Pancreas (tissue), 10 donors: ENCODE data around the gene TSPAN4. TPM values are rescaled to one million over a fixed set of nuclear protein-coding genes. Genes with fewer than 3 reads are reported as not detected.

ENCODE experiments used
- ATAC-seq, 4 donors: fragments of 200-7000 bp; cut with Tn5 transposase; one replicate each; pipeline versions ENCODE4 v1.8.0 to v1.9.1; 2020; ENCODE audit warnings: mild to moderate bottlenecking in 4 of 4, moderate library complexity in 4 of 4
- DNase-seq, 6 donors: peaks; one replicate each; pipeline ENCODE4 v3.0.0-alpha.2; 2020
- FAIRE-seq: peaks from 2 replicates; lab custom pipeline; 2012; peaks lifted over from hg19 to GRCh38; lab: Jason Lieb, UNC
- H3K27ac ChIP-seq, 4 donors: fragments of 200-600 bp; sonication (generic); 1 replicate in 3 of 4; 2 replicates in 1 of 4; pipeline versions ENCODE4 v1.5.0 to v1.8.0; 2020
- H3K27me3 ChIP-seq, 4 donors: fragments of 200-600 bp; one replicate each; pipeline ENCODE4 v1.8.0; 2021
- H3K36me3 ChIP-seq, 3 donors: fragments of 200-600 bp; sonication (generic) in 1 of 3; one replicate each; pipeline versions ENCODE4 v1.5.0 to v1.8.0; 2020 to 2021
- H3K4me1 ChIP-seq, 3 donors: fragments of 200-600 bp; one replicate each; pipeline ENCODE4 v1.8.0; 2021
- H3K4me3 ChIP-seq, 4 donors: fragments of 200-600 bp; sonication (generic) in 2 of 4; one replicate each; pipeline versions ENCODE4 v1.5.0 to v1.8.0; 2020 to 2021
- H3K9me3 ChIP-seq, 4 donors: fragments of 200-600 bp; one replicate each; pipeline ENCODE4 v1.8.0; 2021
- WGBS, 2 donors: extraction: QIAGEN DNeasy Blood & Tissue Kit; methylation state at CpG; one replicate each; pipeline ENCODE4 v1.1.7; 2013; 5-methylcytosine and 5-hydroxymethylcytosine counted together
- intact Hi-C, 3 donors: fragments of 100-400 bp; cut with DNase I; formaldehyde crosslinking; loops; one replicate each; pipeline versions ENCODE4 v1.11.1 to v1.14.2; 2022
- polyA plus RNA-seq, 2 donors: library from polyadenylated mRNA; stranded (reverse); fragments of 200-250 nt; gene quantifications; one replicate each; pipeline ENCODE4 v1.2.3, GENCODE V29; 2013
- total RNA-seq, 6 donors: library from RNA; stranded (reverse); fragmentation: NEBNext Ultra II Directional in 4 of 6; extraction: Animal tissue kit (Norgen Biotek cat#: 25700) in 4 of 6; gene quantifications; one replicate each; pipeline versions ENCODE4 v1.2.1 to v1.2.4, GENCODE V29; 2021 to 2023
- TF ChIP-seq, protein P1 (sequence below), 4 donors: fragments of 200-600 bp; sonication (generic) in 3 of 4; IDR thresholded peaks; one replicate each; pipeline versions ENCODE4 v1.5.0 to v1.8.0; 2021; ENCODE audit warnings: antibody characterized with exemption in 4 of 4
- donor health status: healthy with polysubstance abuse.
- donor health status: DM: no; HTN: no; CAD: no; lungs with moderate emphysema.
- donor health status: DM: no; HTN: no; CAD: no.
- donor health status: control.
- donor health status: control.
- donor health status: Bipolar disorder and iron deficiency.
- donor health status: DM: yes; HTN: yes; CAD: no.
- donor health status: DM: no; HTN: no; CAD: no.
- donor health status: DM: no; HTN: no; CAD: no.
- donor health status: DM: yes; HTN: yes; CAD: no.

The TSPAN4 gene
- total and polyA plus RNA-seq, 8 donors = 15.3 to 67.2 (median 20.3) TPM

GRCh38 chr11:849104-849824 lies 6.6 kb downstream of the TSPAN4 start:
- H3K27ac ChIP-seq = no peak overlapping the region
- H3K27me3 ChIP-seq = no peaks in the 10 kb centered on the region
- intact Hi-C loops = loop anchor here in 1 of 3 donors (5.0 kb wide), 1 partner anchor 203 kb away; no protein-coding TSS in a partner anchor
- peaks cover under 1 to 19% (median 17%) of the 10 kb centered on the region in 3 donors for H3K4me1 ChIP-seq
- H3K36me3 ChIP-seq = no peaks in the 10 kb centered on the region
- FAIRE-seq (no peak), DNase-seq (peak in 1 of 6 donors; percentile 35), ATAC-seq (peak in 3 of 4 donors; percentile 5 to 22 (median 5))
- H3K4me3 ChIP-seq = peak overlapping the region in 2 of 4 donors; percentile 31 to 48
- 7 to 9% methylated on average over 39 to 71 of the region's 71 CpGs for WGBS, 2 donors
- H3K9me3 ChIP-seq = no peaks in the 10 kb centered on the region
- TF ChIP-seq, protein P1, sequence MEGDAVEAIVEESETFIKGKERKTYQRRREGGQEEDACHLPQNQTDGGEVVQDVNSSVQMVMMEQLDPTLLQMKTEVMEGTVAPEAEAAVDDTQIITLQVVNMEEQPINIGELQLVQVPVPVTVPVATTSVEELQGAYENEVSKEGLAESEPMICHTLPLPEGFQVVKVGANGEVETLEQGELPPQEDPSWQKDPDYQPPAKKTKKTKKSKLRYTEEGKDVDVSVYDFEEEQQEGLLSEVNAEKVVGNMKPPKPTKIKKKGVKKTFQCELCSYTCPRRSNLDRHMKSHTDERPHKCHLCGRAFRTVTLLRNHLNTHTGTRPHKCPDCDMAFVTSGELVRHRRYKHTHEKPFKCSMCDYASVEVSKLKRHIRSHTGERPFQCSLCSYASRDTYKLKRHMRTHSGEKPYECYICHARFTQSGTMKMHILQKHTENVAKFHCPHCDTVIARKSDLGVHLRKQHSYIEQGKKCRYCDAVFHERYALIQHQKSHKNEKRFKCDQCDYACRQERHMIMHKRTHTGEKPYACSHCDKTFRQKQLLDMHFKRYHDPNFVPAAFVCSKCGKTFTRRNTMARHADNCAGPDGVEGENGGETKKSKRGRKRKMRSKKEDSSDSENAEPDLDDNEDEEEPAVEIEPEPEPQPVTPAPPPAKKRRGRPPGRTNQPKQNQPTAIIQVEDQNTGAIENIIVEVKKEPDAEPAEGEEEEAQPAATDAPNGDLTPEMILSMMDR (IDR thresholded peaks at IDR 0.05) = no peak

DNA sequence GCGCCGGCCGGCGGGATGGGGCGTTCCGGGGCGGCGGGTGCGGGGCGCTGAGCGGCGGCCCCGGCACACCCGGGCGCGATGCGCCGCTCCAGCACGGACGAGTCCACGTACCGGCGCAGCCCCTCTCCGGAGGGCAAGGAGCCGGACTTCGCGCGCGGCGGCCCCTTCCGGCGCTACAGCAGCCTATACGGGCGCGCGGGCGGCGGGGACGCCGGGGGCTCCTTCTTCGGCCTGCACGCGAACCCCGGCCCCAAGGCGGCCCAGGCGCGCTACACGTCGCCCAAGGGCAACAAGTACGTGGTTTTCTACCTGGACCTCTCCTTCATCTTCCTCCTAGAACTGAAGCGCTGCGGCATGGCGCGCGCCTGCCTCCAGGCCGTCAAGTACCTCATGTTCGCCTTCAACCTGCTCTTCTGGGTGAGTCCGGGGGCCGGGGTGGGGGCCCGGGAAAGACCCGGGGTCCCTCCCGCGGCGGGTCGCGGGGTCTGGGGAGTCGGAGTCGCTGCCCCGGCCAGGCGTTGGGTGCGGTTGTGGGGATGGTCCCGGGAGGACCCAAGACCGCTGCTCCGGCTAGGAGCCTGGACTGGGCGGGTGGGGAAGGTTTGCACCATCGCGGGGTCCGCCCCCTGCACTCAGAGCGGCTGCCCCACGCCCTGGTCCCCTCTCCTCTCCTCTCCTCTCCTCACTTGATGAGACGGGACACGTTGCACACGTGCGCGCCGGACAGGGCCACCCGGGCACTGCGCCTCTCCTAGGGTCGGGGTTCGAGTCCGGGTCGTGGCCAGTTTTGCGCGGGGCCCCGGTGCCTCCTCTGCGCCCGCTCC lies 7.5 kb downstream of the TSPAN4 start:
- no peak for DNase-seq
- Histone ChIP-seq H3K27me3 (no peaks in the 10 kb centered on the region), H3K36me3 (no peaks in the 10 kb centered on the region), H3K4me3 (peak overlapping the region; percentile 8 to 31 (median 20)), H3K9me3 (no peaks in the 10 kb centered on the region), H3K4me1 (peaks cover 0 to 16% (median 11%) of the 10 kb centered on the region in 3 donors), H3K27ac (no peak overlapping the region)
- TF ChIP-seq, protein P1 (IDR thresholded peaks at IDR 0.05) = no peak
- intact Hi-C loops = loop anchor here in 1 of 3 donors (5.0 kb wide), 1 partner anchor 202 kb away; no protein-coding TSS in a partner anchor
- 30 to 36% methylated on average over 73 to 97 of the region's 97 CpGs for WGBS, 2 donors
- no peak for ATAC-seq
- FAIRE-seq = no peak

DNA sequence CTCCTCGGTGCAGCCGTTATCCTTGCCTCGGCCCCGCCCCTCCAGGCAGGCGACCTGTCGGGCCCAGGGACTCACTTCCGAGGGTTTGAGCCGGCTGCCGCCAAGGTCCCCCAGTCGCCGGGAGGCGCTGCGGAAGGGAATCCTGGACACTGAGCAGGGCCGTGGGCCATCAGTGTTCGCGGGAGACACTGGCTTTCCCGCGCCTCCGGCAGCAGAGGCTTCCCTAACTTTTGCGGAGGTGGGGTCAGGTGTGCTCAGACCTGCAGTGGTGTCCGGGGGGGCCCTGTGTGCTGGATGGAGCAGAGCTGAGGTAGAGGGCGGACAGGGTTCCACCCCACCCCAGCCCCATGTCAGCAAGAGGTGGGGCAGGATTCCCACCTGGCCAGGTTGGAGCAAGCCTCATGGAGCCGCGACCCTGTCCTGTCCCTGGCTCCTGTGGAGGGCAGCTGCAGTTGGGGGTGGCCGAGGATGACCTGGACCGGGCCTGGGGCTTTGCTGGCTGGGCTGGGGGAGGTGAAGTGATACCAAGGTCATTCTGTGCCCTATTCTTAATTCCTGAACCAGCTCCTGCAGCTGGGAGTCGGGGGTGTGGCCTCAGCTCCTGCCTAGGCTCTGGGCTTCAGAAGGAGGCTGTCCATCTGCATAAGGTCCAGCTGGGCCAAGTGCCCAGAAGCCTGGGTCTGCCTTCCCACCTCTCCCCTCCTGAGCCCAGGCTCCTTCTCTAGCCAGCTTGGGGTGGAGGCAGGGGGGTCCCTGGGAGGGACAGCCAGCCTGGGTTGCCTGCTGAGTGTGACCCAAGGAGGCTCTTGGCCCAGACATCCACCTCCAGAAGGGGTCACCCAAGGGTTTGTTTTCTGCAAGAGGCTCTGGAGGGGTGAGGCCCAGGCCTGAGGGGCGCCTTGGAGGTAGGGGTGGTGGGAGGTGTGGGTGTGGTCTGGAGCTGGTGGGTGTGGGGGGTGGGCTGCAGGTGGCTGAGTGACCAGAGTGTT lies 8.4 kb downstream of the TSPAN4 start:
- ATAC-seq (no peak), DNase-seq (no peak), FAIRE-seq (no peak)
- Histone ChIP-seq H3K4me1 (peaks cover 0 to 16% (median 11%) of the 10 kb centered on the region in 3 donors), H3K36me3 (no peaks in the 10 kb centered on the region), H3K27me3 (no peaks in the 10 kb centered on the region), H3K27ac (no peak overlapping the region), H3K4me3 (no peak overlapping the region), H3K9me3 (no peaks in the 10 kb centered on the region)
- intact Hi-C loops = no loop called here
- WGBS, 2 donors = 74 to 82% methylated on average over 28 of the region's 28 CpGs
- TF ChIP-seq, protein P1 (IDR thresholded peaks at IDR 0.05) = no peak

GRCh38 chr11:852762-853161 lies 10.1 kb downstream of the TSPAN4 start:
- Histone ChIP-seq H3K36me3 (no peaks in the 10 kb centered on the region), H3K9me3 (no peaks in the 10 kb centered on the region), H3K27me3 (no peaks in the 10 kb centered on the region), H3K4me3 (no peak overlapping the region), H3K27ac (no peak overlapping the region), H3K4me1 (peaks cover 0 to 16% (median 11%) of the 10 kb centered on the region in 3 donors)
- intact Hi-C loops = no loop called here
- TF ChIP-seq, protein P1 (IDR thresholded peaks at IDR 0.05) = no peak
- 84 to 87% methylated on average over 14 to 15 of the region's 15 CpGs for WGBS, 2 donors
- DNase-seq (no peak), ATAC-seq (no peak), FAIRE-seq (no peak)
